ENCODE measurements around the gene SIK3.

The SIK3 gene

DNA sequence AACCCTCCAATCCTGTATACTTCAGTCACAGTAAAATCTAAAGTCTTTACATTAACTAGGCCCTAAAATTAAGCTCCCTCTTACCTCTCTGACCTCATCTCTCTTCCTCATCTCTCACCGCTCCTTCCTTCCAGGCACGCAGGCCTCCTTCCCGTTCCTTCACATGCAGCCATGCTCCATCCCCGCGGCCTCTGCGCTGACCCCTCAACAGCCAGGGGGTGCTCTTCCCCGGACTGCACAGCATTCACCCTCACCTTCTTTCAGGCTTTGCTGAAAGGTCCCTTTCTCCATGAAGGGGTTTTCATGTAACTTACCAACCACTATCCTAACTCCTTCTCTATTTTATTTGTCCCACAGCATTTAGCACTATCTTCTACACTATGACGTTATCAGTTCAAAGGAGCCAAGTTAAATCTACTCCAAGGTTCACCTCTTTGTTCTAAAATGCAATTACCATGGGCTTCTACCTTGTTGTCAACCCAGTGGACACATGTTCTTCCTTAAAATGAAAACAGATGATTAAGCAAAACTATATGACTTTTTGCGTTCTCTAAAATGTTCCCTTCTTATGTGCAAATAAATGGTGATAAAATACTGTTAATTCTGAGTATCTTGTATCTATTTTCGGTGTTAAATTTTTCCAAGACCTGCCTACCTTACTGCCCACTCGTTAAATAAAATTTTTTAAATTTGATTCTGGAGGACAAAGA is 203.0 kb downstream of the SIK3 start:
- no peak for DNase-seq (ENCODE audit: low read depth)

DNA sequence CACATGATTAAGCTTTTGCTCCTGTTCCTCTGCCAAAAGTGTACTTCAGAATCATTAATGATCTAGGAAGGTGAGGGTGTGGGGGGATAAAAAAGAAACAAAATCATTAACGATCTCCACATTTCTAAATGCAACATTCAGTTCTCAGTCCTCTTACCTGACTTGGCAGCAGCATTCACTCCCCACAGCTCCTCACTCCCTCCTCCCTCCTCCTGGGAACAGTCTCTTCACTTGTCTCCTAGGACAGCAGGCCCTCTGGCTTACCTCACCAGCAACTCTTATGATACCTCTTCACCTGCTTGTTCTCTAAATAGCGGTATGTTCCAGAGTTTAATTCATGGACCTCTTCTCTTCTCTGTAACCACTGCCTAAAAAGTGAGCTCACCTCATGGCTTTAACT is 204.3 kb downstream of the SIK3 start:
- no peak for DNase-seq (ENCODE audit: low read depth)

DNA sequence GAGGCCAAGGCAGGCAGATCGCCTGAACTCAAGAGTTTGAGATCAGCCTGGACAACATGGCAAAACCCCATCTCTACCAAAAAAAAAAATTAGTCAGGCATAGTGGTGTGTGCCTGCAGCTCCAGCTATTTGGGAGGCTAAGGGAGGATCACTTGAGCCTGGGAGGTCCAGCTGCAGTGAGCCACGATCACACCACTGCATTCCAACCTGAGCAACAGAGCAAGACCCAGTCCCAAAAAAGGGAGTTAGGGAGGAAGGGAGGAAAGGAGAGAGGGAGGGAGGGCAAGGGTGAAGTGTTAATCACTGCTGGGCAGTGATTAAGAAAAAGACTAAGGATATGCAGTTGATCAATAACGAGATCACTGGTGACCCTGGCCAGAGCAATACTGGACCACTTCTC is 204.8 kb downstream of the SIK3 start:
- DNase-seq (ENCODE audit: low read depth): no peak

DNA sequence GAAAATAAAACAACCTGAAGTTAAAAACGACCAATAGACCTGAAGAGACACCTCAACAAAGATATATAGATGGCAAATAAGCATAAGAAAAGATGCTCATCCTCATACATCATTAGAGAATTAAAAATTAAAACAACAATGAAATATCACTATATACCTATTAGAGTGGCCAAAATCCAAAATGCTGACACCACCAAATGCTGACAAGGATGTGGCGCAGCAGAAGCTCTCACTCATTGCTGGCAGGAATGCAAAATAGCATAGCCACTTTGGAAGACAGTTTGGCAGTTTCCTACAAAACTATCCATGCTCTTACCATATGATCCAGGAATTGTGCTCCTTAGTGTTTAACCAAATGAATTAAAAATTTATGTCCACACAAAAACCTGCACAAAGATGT is 205.9 kb downstream of the SIK3 start:
- DNase-seq (ENCODE audit: low read depth): no peak

DNA sequence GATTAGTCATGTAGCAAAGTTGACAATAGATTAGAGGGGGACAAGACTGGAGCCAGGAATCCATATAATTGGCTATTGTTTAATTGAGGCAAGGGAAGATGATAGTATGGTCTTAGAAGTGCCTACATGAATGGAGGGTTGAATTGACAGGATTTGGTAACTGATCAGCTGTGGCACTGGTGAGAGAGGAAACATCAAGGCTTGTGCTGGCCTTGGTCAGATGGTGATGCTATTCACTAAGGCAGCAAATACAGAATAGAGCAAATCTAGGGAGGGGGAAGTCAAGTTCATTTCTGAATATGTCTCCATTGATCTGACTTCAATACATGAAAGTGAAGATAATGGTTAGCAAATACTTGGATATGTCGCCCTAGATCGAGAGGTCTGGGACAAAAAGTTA is 206.5 kb downstream of the SIK3 start:
- DNase-seq (ENCODE audit: low read depth): no peak

DNA sequence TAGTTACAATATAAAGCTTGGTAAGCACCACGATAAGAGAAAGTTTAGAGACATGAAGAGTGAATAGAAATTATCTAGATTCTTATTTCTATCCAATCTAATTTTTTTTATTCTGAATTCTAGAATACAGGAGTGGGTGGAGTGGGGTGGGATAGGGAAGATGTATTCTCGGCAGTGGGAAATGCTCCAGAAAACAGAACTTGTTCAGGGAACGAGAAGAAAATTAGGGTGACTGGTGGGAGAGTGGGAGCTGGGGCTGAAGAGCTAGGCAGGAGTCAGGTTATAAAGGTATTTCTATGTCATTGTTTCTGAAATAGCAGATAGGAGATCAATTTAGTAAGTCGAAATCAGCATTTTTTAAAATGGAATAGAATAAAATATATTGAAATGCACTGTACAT is 207.6 kb downstream of the SIK3 start:
- DNase-seq (ENCODE audit: low read depth): no peak

DNA sequence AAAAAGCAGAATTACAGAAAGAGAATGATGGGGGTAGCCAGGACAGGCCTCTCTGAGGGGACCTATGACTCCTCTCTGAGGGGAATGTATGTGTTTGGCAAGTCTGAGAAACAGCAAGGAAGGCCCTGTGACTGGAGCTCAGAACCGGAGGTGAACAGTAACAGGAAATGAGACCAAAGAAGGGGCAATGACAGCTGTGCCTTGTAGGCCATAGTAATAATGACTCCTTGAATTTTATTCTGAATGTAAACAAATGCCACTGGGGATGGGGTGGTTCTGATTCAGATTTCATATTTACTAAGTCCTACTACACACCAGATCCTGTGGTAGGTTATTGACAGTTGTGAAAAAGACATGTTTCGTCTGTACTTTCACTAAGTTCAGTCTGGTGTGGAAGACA is 208.0 kb downstream of the SIK3 start:
- no peak for DNase-seq (ENCODE audit: low read depth)

DNA sequence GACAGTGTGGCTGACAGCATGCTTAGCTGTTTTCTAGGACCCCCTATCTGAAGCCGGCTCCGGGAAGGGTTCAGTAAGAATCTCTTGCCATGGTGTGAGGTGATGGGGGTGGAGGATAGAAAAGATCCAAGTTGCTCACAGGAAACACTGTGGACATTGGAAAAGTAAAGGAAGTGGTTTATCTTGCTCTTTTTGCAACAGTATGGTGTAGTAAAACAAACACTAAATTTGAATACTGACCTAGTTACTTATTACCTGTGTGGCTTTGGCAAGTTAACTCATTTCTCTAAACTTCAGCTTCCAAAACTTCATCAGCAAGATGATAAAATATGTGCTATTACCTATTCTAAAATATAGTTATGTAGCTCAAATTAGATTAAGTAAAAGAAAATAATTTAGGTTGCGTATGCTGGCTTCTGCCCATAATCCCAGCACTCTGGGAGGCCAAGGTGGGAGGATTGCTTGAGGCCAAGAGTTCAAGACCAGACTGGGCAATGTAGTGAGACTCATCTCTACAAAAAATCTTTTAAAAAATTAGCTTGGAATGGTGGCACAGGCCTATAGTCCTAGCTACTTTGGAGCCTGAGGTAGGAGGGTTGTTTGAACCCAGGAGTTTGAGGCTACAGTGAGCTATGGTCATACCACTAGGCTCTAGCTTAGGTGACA is 209.2 kb downstream of the SIK3 start:
- no peak for DNase-seq (ENCODE audit: low read depth)

DNA sequence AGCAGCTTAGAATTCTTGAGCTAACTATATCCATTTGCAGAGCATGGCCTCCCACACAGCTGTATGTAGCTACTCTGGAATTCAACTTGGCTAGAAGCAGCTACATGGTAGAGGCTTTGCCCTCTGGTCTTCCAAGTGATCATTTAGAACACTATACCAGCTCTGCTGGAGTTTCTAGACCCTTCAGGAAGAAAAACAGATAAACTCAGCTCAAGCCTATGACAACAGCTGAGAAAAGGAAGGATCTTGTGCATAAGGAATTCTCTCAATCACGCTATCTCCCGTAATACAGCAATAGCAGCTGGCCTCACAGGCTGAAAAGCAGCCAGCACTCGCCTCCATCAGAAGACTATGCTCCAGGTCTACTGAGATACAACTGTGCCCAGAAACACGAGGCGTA is 210.2 kb downstream of the SIK3 start:
- DNase-seq (ENCODE audit: low read depth): no peak

DNA sequence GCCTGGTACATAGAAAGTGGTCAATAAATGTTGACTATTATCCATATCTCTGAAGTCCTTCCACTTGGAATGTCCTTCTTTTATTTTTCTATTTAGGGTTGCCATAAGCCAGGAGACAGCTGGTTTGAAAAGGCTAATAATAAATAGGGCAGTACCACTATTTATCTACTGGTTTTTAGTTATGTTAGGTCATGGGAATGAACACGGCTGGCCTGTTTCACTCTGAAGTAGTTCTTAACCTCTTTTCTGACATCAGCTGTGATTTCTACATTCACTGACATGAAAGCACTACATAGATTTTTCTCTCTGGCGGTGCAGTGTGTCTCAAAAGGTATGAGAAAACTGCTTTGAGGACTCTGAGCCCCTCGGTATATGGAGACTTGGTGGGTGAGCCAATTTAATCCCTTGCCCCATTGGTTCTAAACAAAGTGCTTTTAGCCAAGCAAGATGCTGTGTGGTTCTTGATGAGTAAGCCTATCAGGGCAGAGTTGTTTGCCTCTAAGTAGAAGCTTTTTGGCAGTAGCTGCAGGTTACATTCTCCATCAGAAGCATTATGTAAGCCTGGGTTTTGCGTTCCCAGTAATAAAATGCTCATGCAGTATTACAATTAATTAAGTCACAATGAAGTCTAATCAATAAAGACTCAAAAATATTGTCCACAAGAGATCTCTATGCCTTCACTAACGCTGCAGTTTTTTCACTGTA is 212.1 kb downstream of the SIK3 start:
- no peak for DNase-seq (ENCODE audit: low read depth)

DNA sequence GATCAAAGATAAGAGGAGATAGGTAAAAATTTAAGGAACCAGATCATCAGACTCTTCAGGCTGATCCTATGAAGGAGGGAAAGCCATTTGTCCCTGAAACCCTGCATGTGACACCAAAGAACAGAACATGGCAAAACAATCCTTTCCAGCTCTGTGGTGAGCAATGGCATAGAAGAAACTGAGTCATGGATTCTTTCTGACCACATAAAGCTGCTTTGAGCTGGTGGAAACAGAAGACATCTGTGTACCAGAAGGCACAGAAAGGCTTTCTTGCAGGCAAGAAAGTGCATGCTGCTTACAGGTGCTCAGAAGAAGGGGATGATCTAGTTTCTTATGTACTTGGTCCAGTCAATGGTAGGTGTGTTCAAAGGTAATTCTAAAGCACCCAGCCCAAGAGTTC is 215.8 kb downstream of the SIK3 start:
- no peak for DNase-seq (ENCODE audit: low read depth)

DNA sequence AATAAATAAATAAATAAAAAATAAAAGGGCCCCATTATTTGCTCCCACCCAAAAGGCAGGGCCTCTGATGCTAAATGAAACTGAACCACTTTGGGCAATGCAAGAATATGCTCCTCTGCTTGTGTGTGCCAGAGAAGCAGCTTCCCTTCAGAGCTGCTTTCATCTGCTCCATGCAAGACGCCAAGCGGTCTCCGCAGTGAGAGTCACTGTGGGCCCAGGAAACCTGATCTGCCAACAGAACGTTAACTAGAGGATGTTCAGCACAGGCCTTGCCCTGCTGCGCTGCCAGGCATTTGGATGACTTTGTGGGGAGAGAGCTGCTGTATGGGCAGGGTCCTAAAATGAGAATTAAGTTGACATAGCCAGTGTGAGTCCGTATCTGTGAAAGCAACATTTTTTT is 217.1 kb downstream of the SIK3 start:
- DNase-seq (ENCODE audit: low read depth): no peak

DNA sequence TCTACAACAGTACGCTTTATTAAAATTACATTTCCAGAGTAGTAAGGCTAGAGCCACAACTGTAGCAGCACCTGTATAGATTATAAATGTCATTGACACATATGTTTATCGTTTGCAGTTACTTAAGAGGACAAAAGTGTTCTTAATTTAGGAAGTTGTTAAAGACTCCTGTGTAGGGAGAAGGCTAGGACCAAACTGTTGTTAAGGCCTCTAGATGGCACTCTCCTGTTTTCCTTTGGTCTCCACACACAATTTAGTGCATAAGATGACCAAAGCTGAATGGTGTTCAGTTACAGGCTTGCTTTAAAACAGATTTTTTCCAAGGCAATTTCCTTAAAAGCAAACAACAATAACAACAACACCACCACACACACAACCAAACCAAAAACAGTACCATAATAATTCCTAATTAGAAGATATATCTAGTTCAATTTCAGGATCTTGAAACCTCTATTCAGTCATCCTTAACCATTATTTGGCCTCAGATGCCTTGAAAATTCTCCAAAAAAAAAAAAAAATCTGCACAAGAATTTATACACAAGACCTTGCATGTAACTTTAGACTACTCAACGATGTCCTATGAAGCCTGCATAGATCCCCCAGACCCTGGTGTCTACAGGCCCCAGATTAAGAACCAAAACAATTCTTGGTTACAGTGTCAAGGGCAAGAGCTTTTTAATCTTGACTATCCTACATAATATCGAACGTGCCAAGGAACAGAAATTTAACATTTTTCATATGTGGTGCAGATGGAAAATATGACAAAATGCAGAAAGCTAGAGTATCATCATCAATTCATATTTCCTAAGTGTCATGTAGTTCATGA is 218.2 kb downstream of the SIK3 start:
- DNase-seq (ENCODE audit: low read depth): no peak

DNA sequence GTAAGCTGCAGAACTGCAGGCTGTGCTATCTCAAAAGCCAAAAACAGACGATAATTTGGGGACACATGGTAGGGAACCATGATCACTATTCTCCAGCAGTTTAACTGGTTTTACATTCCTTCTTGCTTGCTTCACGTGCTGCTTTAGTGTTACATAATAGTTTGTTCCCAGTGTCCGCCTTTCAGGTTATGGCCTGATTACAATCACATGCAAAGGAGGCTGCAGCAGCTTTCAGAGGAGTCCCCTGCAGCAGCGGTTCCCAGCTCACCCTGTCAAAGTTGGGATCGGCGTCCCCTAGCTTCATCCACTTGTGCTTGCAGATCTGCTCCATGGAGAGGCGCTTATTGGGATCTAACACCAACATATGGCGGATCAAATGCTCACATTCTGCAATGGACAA is 221.6 kb downstream of the SIK3 start:
- no peak for DNase-seq (ENCODE audit: low read depth)

DNA sequence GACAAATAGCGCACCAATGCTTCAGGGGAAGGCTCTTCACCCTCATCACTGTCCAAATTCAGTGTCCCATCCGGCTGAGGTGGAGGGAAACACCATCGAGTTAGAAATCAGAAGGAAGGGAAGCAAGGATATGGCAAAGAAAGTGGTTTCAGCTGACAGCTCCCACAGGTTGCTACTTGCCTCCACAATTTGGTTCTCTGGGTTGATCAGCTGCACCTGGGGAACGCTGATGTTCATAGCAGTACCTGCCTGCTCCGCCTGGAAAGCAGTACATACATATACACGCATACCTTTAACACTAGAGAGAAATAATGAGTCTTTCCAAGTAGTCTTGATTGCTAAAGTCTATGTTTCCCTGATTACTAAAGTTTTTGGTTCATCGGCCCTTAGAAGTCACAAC is 223.0 kb downstream of the SIK3 start:
- DNase-seq (ENCODE audit: low read depth): no peak

DNA sequence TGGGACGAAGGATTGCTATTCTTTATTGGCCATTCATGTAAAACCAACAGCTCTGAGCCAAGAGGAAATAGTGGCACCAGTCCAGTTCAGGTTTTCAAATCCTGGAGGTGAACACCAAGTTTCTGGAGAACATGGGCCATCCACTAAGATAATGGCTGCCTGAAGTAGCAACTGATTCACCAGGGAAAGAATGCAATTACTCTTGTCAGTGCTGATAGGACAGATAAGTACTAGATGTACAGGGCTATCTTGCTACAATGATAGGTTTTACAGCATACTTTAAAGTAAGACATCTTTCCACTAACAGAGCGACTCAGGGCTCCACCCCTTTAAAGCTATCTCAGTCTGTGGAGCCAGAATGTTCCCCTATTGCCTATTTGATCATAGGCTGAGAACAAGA is 224.0 kb downstream of the SIK3 start:
- DNase-seq (ENCODE audit: low read depth): no peak

DNA sequence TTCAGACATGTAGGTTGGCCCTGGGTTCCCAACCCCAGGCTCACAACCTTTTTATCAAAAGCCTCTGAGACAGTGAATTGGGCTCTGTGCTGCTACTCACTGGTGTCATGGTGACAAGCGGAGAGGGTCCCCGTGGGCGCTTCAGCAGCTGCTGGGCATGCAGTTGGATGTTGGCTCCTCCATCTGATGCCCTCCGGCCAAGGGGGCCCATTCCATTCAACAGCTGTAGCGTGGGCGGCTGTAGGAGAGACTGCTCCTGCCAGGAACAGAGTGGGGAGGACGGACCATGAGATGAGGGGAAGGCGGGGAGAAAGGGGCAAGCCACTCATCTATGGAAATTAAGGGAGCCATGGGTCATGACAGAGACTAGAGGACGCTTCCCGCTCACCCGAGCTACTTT is 224.8 kb downstream of the SIK3 start:
- no peak for DNase-seq (ENCODE audit: low read depth)

DNA sequence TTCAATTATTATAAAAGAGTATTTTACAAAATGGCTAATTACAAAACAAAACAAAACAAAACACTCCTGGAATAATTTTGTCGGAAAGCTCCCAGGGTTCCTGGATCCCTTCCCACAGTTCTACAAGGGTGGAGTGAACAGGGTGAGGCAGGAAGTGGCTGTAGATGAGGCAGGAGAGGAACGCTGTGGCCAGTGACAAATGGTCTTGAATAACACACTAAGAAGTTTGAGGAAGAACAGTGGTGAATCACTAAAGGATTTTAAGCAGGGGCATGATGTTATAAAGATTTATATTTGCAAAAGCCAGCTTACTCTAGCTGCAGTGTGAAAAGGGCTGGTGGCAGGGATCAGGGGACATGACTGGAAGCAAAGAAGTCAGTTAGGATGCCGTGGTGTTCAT is 227.0 kb downstream of the SIK3 start:
- DNase-seq (ENCODE audit: low read depth): no peak

DNA sequence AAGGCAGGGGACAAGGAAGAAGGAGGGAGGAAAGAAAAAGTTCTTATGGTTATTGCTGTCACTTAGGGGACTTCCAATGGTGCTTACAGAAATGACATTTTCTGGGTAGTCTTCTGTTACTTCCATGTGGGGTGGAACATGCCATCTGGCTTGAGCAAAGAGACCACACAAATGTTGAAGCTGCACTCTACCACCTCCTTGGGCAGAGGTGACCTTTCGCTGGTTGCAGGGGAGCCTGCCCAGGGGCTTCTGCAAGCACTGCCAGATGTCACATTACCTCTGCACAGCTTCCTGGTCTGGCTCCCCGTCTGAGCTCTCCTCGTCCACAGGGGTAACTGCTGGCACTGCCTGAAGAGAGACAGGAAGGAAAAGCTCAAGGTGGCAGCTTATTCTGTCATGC is 228.2 kb downstream of the SIK3 start:
- DNase-seq (ENCODE audit: low read depth): no peak

DNA sequence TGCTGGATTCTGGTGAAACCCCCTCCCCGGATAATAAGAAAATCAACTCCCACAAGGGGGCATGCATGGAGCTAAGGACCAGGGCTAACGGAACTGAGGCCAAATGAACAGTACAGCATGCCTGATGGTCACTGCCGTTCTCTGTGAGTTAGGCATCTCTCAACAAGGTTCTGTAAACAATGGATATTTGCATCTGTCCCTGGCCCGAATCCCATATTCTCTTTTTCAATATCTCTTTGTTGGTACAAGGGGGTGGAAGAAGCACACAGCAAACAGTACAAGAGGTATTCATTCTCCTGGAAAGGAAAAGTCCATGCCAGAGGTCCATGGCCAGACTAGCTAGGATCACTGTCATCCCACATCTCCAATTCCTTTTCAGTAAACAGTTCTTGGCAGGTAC is 228.6 kb downstream of the SIK3 start:
- DNase-seq (ENCODE audit: low read depth): no peak

DNA sequence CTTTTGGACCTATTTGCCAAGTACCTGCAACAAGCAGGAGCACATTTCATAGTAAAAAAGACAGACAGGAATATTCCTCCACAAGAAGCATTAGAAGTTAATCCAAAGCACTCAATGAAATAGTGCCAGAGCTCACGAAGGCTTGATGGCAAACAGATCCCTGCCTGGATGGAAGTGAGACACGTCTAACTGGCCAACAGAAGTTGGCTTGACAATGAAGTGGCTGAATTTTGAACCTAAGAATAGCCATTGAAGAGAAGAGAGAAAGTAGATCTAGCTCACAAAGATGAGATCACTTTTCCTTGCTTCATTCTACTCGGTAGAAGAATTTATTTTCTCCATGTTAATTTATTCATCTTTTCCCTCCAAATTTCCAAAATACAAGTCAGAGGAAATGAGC is 230.2 kb downstream of the SIK3 start:
- DNase-seq (ENCODE audit: low read depth): no peak

DNA sequence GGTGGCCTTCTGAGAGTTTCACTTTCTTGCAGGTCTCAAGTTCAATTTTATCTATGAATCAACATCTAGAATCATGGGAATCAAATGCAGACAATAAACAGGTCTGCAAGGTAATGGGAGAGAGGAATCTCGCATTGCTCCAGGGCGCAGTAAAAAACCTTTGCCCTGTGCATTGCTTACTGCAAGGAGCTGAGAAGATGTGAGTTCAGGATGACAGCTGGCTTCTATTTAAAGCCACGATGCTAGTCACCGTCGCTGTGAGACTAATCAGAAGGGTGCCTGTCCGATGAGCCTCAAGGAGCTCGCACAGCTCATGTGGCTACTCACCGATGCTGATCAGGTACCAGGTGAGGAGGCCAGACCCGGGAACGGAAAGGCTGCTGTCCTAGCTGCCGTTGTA is 230.6 kb downstream of the SIK3 start:
- no peak for DNase-seq (ENCODE audit: low read depth)

Measured in activated gamma-delta T cell treated with anti-CD3 and anti-CD28 coated beads, Interleukin-2, amount 50 U/mL, for 16 hours (primary cell).